NOMO-1 treated with DMSO at 0.1 percent for 48 hours (cell line): ENCODE results near the gene CDKN2B.

Experiments used
- DNase-seq: peaks from one replicate; lab custom pipeline; 2025; ENCODE audit not compliant: unreplicated experiment; lab: John Stamatoyannopoulos, UW

Gene CDKN2B

GRCh38 chr9:22035591-22036011, 26.5 kb upstream of the CDKN2B start:
- no peak for DNase-seq

- no peak for DNase-seq
These were observed 24.0 kb upstream of the CDKN2B start for GRCh38 chr9:22033012-22033630.

- no peak for DNase-seq
These were observed 22.7 kb upstream of the CDKN2B start for GRCh38 chr9:22031655-22032411.

GRCh38 chr9:22030101-22030598, 21.0 kb upstream of the CDKN2B start:
- no peak for DNase-seq

GRCh38 chr9:22029231-22029630, 20.1 kb upstream of the CDKN2B start:
- DNase-seq, result no peak

GRCh38 chr9:22028394-22028793, 19.3 kb upstream of the CDKN2B start:
- no peak for DNase-seq

GRCh38 chr9:22026696-22027095, 17.6 kb upstream of the CDKN2B start:
- no peak for DNase-seq

GRCh38 chr9:22022396-22022795, 13.3 kb upstream of the CDKN2B start:
- no peak for DNase-seq

GRCh38 chr9:22010866-22011625, 1.9 kb upstream of the CDKN2B start:
- DNase-seq, result no peak

- no peak for DNase-seq
These were observed 382 bp upstream of the CDKN2B start for GRCh38 chr9:22009506-22009867.

GRCh38 chr9:22008384-22008716, 755 bp downstream of the CDKN2B start:
- no peak for DNase-seq

- no peak for DNase-seq
These were observed 3.2 kb downstream of the CDKN2B start for GRCh38 chr9:22005702-22006606.

GRCh38 chr9:22005021-22005701, 3.9 kb downstream of the CDKN2B start:
- DNase-seq, result no peak

GRCh38 chr9:22002038-22002437, 7.1 kb downstream of the CDKN2B start:
- no peak for DNase-seq

GRCh38 chr9:21998026-21998425, 11.1 kb downstream of the CDKN2B start:
- DNase-seq, result no peak

- DNase-seq, result no peak
These were observed 11.6 kb downstream of the CDKN2B start for GRCh38 chr9:21997480-21997879.

- DNase-seq, result no peak
These were observed 12.2 kb downstream of the CDKN2B start for GRCh38 chr9:21996858-21997257.

GRCh38 chr9:21996438-21996837, 12.7 kb downstream of the CDKN2B start:
- DNase-seq, result no peak

- no peak for DNase-seq
These were observed 13.3 kb downstream of the CDKN2B start for GRCh38 chr9:21995666-21996398.
